ENCODE results near the gene PLEKHM3.
A peak's percentile ranks its signal among the peaks of the same experiment; 100 is the strongest.

Gene PLEKHM3

GRCh38 chr2:207815254-207815653 is 210.1 kb downstream of the PLEKHM3 start:
- no peak overlapping the region for H3K4me3 ChIP-seq (ENCODE audit: low read length)
- H3K4me1 ChIP-seq (ENCODE audit: control insufficient read depth, low read depth, low read length), result peaks cover 8% of the 10 kb centered on the region
- no peak overlapping the region for H3K27ac ChIP-seq (ENCODE audit: low read depth, low read length)
- H3K56ac ChIP-seq (ENCODE audit: low read length), result no peak overlapping the region
- no peaks in the 10 kb centered on the region for H3K36me3 ChIP-seq (ENCODE audit: control insufficient read depth, insufficient read depth, low read length)
- no peak overlapping the region for H2BK120ac ChIP-seq (ENCODE audit: low read depth, low read length)
- no peak overlapping the region for H2AK5ac ChIP-seq (ENCODE audit: low read length)
- no CpG with 5 or more reads among the region's 3 CpGs for WGBS (ENCODE audit: extremely low coverage, insufficient coverage, low lambda C conversion rate)
- H3K4ac ChIP-seq (ENCODE audit: low read depth, low read length), result no peak overlapping the region
- no peaks in the 10 kb centered on the region for H3K79me2 ChIP-seq (ENCODE audit: control insufficient read depth, insufficient read depth, low read length)
- H2BK5ac ChIP-seq (ENCODE audit: low read length), result no peak overlapping the region
- H3K9ac ChIP-seq (ENCODE audit: low read length), result no peak overlapping the region
- no peak overlapping the region for H4K8ac ChIP-seq (ENCODE audit: low read depth, low read length)
- H3K4me2 ChIP-seq (ENCODE audit: low read length), result no peak overlapping the region
- H2BK15ac ChIP-seq (replicated peaks; ENCODE audit: low read depth), result no peak overlapping the region
- H3K27me3 ChIP-seq (ENCODE audit: insufficient read depth, low read length, poor library complexity), result no peaks in the 10 kb centered on the region
- H3K79me1 ChIP-seq (ENCODE audit: low read length), result no peaks in the 10 kb centered on the region
- H3K23ac ChIP-seq (ENCODE audit: low read length), result no peak overlapping the region
- no peak overlapping the region for H3K18ac ChIP-seq (ENCODE audit: low read length)
- DNase-seq, result no peak
- no peak overlapping the region for H4K5ac ChIP-seq (ENCODE audit: low read length)

- Histone ChIP-seq H3K18ac (ENCODE audit: low read length) (peak overlapping the region; percentile 20), H4K5ac (ENCODE audit: low read length) (peak overlapping the region; percentile 51), H4K8ac (ENCODE audit: low read depth, low read length) (no peak overlapping the region), H2BK5ac (ENCODE audit: low read length) (peak overlapping the region; percentile 85), H3K27ac (ENCODE audit: low read depth, low read length) (peak overlapping the region; percentile 42), H3K4me3 (ENCODE audit: low read length) (no peak overlapping the region), H3K23ac (ENCODE audit: low read length) (no peak overlapping the region), H3K4ac (ENCODE audit: low read depth, low read length) (peak overlapping the region; percentile 22), H3K79me2 (ENCODE audit: control insufficient read depth, insufficient read depth, low read length) (no peaks in the 10 kb centered on the region), H2AK5ac (ENCODE audit: low read length) (no peak overlapping the region), H3K9ac (ENCODE audit: low read length) (peak overlapping the region; percentile 43), H3K27me3 (ENCODE audit: insufficient read depth, low read length, poor library complexity) (no peaks in the 10 kb centered on the region), H2BK15ac (replicated peaks; ENCODE audit: low read depth) (no peak overlapping the region), H3K79me1 (ENCODE audit: low read length) (no peaks in the 10 kb centered on the region), H2BK120ac (ENCODE audit: low read depth, low read length) (no peak overlapping the region), H3K4me2 (ENCODE audit: low read length) (no peak overlapping the region), H3K4me1 (ENCODE audit: control insufficient read depth, low read depth, low read length) (peaks cover 12% of the 10 kb centered on the region), H3K36me3 (ENCODE audit: control insufficient read depth, insufficient read depth, low read length) (no peaks in the 10 kb centered on the region), H3K56ac (ENCODE audit: low read length) (peak overlapping the region; percentile 71)
- DNase-seq, result peak; percentile 64
- no CpG with 5 or more reads among the region's 6 CpGs for WGBS (ENCODE audit: extremely low coverage, insufficient coverage, low lambda C conversion rate)
Measured at GRCh38 chr2:207813942-207814341, 211.4 kb downstream of the PLEKHM3 start.

- Histone ChIP-seq H3K4me2 (ENCODE audit: low read length) (no peak overlapping the region), H3K56ac (ENCODE audit: low read length) (peak overlapping the region; percentile 71), H4K8ac (ENCODE audit: low read depth, low read length) (no peak overlapping the region), H3K79me1 (ENCODE audit: low read length) (no peaks in the 10 kb centered on the region), H2BK120ac (ENCODE audit: low read depth, low read length) (peak overlapping the region; percentile 74), H3K18ac (ENCODE audit: low read length) (peak overlapping the region; percentile 34), H2AK5ac (ENCODE audit: low read length) (no peak overlapping the region), H3K4ac (ENCODE audit: low read depth, low read length) (peak overlapping the region; percentile 22), H2BK5ac (ENCODE audit: low read length) (peak overlapping the region; percentile 85), H3K9ac (ENCODE audit: low read length) (peak overlapping the region; percentile 43), H3K4me1 (ENCODE audit: control insufficient read depth, low read depth, low read length) (peaks cover 13% of the 10 kb centered on the region), H3K4me3 (ENCODE audit: low read length) (no peak overlapping the region), H4K5ac (ENCODE audit: low read length) (peak overlapping the region; percentile 51), H3K27ac (ENCODE audit: low read depth, low read length) (peak overlapping the region; percentile 47), H2BK15ac (replicated peaks; ENCODE audit: low read depth) (peak overlapping the region; percentile 37), H3K79me2 (ENCODE audit: control insufficient read depth, insufficient read depth, low read length) (no peaks in the 10 kb centered on the region), H3K27me3 (ENCODE audit: insufficient read depth, low read length, poor library complexity) (no peaks in the 10 kb centered on the region), H3K36me3 (ENCODE audit: control insufficient read depth, insufficient read depth, low read length) (no peaks in the 10 kb centered on the region), H3K23ac (ENCODE audit: low read length) (no peak overlapping the region)
- peak; percentile 76 for DNase-seq
- no CpG with 5 or more reads among the region's 15 CpGs for WGBS (ENCODE audit: extremely low coverage, insufficient coverage, low lambda C conversion rate)
Measured at GRCh38 chr2:207813221-207813916, 212.0 kb downstream of the PLEKHM3 start.

- WGBS (ENCODE audit: extremely low coverage, insufficient coverage, low lambda C conversion rate), result no CpG with 5 or more reads among the region's 3 CpGs
Measured at GRCh38 chr2:207812726-207813080, 212.6 kb downstream of the PLEKHM3 start.

GRCh38 chr2:207812058-207812725 is 213.1 kb downstream of the PLEKHM3 start:
- Histone ChIP-seq H3K56ac (ENCODE audit: low read length) (peak overlapping the region; percentile 66), H3K9ac (ENCODE audit: low read length) (peak overlapping the region; percentile 3), H4K8ac (ENCODE audit: low read depth, low read length) (no peak overlapping the region), H2AK5ac (ENCODE audit: low read length) (no peak overlapping the region), H3K4me1 (ENCODE audit: control insufficient read depth, low read depth, low read length) (peaks cover 13% of the 10 kb centered on the region), H3K36me3 (ENCODE audit: control insufficient read depth, insufficient read depth, low read length) (no peaks in the 10 kb centered on the region), H3K79me1 (ENCODE audit: low read length) (no peaks in the 10 kb centered on the region), H2BK120ac (ENCODE audit: low read depth, low read length) (peak overlapping the region; percentile 4), H3K79me2 (ENCODE audit: control insufficient read depth, insufficient read depth, low read length) (no peaks in the 10 kb centered on the region), H2BK5ac (ENCODE audit: low read length) (peak overlapping the region; percentile 22), H4K5ac (ENCODE audit: low read length) (no peak overlapping the region), H3K4ac (ENCODE audit: low read depth, low read length) (peak overlapping the region; percentile 26), H3K23ac (ENCODE audit: low read length) (no peak overlapping the region), H3K4me2 (ENCODE audit: low read length) (no peak overlapping the region), H3K18ac (ENCODE audit: low read length) (peak overlapping the region; percentile 6), H2BK15ac (replicated peaks; ENCODE audit: low read depth) (peak overlapping the region; percentile 79), H3K4me3 (ENCODE audit: low read length) (no peak overlapping the region), H3K27ac (ENCODE audit: low read depth, low read length) (no peak overlapping the region), H3K27me3 (ENCODE audit: insufficient read depth, low read length, poor library complexity) (no peaks in the 10 kb centered on the region)
- no peak for DNase-seq
- no CpG with 5 or more reads among the region's 9 CpGs for WGBS (ENCODE audit: extremely low coverage, insufficient coverage, low lambda C conversion rate)

More at GRCh38 chr2:207812726-207813080, 212.6 kb downstream of the PLEKHM3 start:
- Histone ChIP-seq H4K8ac (ENCODE audit: low read depth, low read length) (no peak overlapping the region), H3K23ac (ENCODE audit: low read length) (no peak overlapping the region), H3K9ac (ENCODE audit: low read length) (no peak overlapping the region), H3K4me2 (ENCODE audit: low read length) (no peak overlapping the region), H3K56ac (ENCODE audit: low read length) (peak overlapping the region; percentile 66), H3K4me1 (ENCODE audit: control insufficient read depth, low read depth, low read length) (peaks cover 13% of the 10 kb centered on the region), H3K18ac (ENCODE audit: low read length) (peak overlapping the region; percentile 6), H2BK5ac (ENCODE audit: low read length) (peak overlapping the region; percentile 83), H3K79me2 (ENCODE audit: control insufficient read depth, insufficient read depth, low read length) (no peaks in the 10 kb centered on the region), H4K5ac (ENCODE audit: low read length) (no peak overlapping the region), H3K36me3 (ENCODE audit: control insufficient read depth, insufficient read depth, low read length) (no peaks in the 10 kb centered on the region), H3K4ac (ENCODE audit: low read depth, low read length) (peak overlapping the region; percentile 26), H3K27me3 (ENCODE audit: insufficient read depth, low read length, poor library complexity) (no peaks in the 10 kb centered on the region), H2BK15ac (replicated peaks; ENCODE audit: low read depth) (peak overlapping the region; percentile 79), H2BK120ac (ENCODE audit: low read depth, low read length) (peak overlapping the region; percentile 4), H3K4me3 (ENCODE audit: low read length) (no peak overlapping the region), H2AK5ac (ENCODE audit: low read length) (no peak overlapping the region), H3K79me1 (ENCODE audit: low read length) (no peaks in the 10 kb centered on the region), H3K27ac (ENCODE audit: low read depth, low read length) (no peak overlapping the region)
- no peak for DNase-seq
